ENCODE measurements around the gene RAB6C.
"Not testable (repeated sequence)": the region's sequence is repeated elsewhere in the genome, so short reads cannot be mapped to it uniquely, and the experiment has no call there.

Gene RAB6C

GRCh38 chr2:129993151-129993550 is 13.7 kb downstream of the RAB6C start:
- not testable (repeated sequence) for DNase-seq (ENCODE audit: low spot score)

- not testable (repeated sequence) for DNase-seq (ENCODE audit: low spot score)
Observed at GRCh38 chr2:129996657-129997237, 17.3 kb downstream of the RAB6C start.

- DNase-seq (ENCODE audit: low spot score) = not testable (repeated sequence)
Observed at GRCh38 chr2:129998771-129999170, 19.3 kb downstream of the RAB6C start.

GRCh38 chr2:130005862-130006261 is 26.4 kb downstream of the RAB6C start:
- DNase-seq (ENCODE audit: low spot score) = not testable (repeated sequence)

GRCh38 chr2:130016701-130017100 is 37.2 kb downstream of the RAB6C start:
- DNase-seq (ENCODE audit: low spot score) = not testable (repeated sequence)

GRCh38 chr2:130019402-130019801 is 39.9 kb downstream of the RAB6C start:
- DNase-seq (ENCODE audit: low spot score) = no peak

GRCh38 chr2:130020069-130020468 is 40.6 kb downstream of the RAB6C start:
- DNase-seq (ENCODE audit: low spot score) = not testable (repeated sequence)

- DNase-seq (ENCODE audit: low spot score) = not testable (repeated sequence)
Observed at GRCh38 chr2:130025931-130026330, 46.5 kb downstream of the RAB6C start.

Data from SK-N-DZ (cell line).